ENCODE results near the gene PREX1. TPM values are rescaled to one million over a fixed set of nuclear protein-coding genes. Genes with fewer than 3 reads are reported as not detected.
A peak's percentile ranks its signal among the peaks of the same experiment; 100 is the strongest.

The PREX1 gene
- total RNA-seq, 1 experiment from 2014 or later, result 20.0 TPM

GRCh38 chr20:48727226-48727625 is 100.6 kb downstream of the PREX1 start:
- DNase-seq (ENCODE audit: low read depth, low spot score), result no peak
- Histone ChIP-seq H3K27ac (ENCODE audit: low read length) (no peak overlapping the region), H3K4me1 (ENCODE audit: control insufficient read depth, insufficient read depth, low read length) (peaks cover 13% of the 10 kb centered on the region), H3K4me3 (ENCODE audit: low read depth in 2 of 2, low read length in 2 of 2) (no peak overlapping the region), H3K27me3 (ENCODE audit: control insufficient read depth, insufficient read depth, low read length) (no peaks in the 10 kb centered on the region), H3K36me3 (ENCODE audit: control insufficient read depth, insufficient read depth, low read length) (no peaks in the 10 kb centered on the region), H3K9me3 (ENCODE audit: control insufficient read depth, insufficient read depth, low read depth, low read length) (no peaks in the 10 kb centered on the region)
- TF ChIP-seq TCF7L2 (IDR thresholded peaks at IDR 0.05; ENCODE audit: low read depth, low read length) (no peak), REST (IDR thresholded peaks at IDR 0.05; ENCODE audit: insufficient read depth in 1 of 2, low read depth in 2 of 2, low read length in 1 of 2) (no peak), SIN3A (IDR thresholded peaks at IDR 0.05; ENCODE audit: borderline replicate concordance, insufficient read depth, low read depth, low read length) (no peak), CTCF (IDR thresholded peaks at IDR 0.05) (no peak), POLR2AphosphoS5 (IDR thresholded peaks at IDR 0.05; ENCODE audit: low read depth, low read length) (no peak)
- POLR2A ChIA-PET, result interaction anchor here (0.6 kb wide), 1 partner anchor 178 kb away, joined by 10 read pairs; no protein-coding TSS in a partner anchor
- intact Hi-C loops (cut with micrococcal nuclease; ENCODE audit: unreplicated experiment), result no loop called here
- in situ Hi-C loops (cut with HindIII; ENCODE audit: low pct_unique_long_range_greater_than_20kb, low sequenced_read_pairs), result no loop called here
- ATAC-seq, result no peak
- no TSS peak for BruUV-seq (replicated peaks)
- CTCF ChIA-PET, result no interaction called here

GRCh38 chr20:48725555-48725991 is 102.2 kb downstream of the PREX1 start:
- in situ Hi-C loops (cut with HindIII; ENCODE audit: low pct_unique_long_range_greater_than_20kb, low sequenced_read_pairs) (no loop called here), intact Hi-C loops (cut with micrococcal nuclease; ENCODE audit: unreplicated experiment) (no loop called here)
- ChIA-PET CTCF (no interaction called here), POLR2A (no interaction called here)
- TF ChIP-seq POLR2AphosphoS5 (IDR thresholded peaks at IDR 0.05; ENCODE audit: low read depth, low read length) (no peak), TCF7L2 (IDR thresholded peaks at IDR 0.05; ENCODE audit: low read depth, low read length) (no peak), SIN3A (IDR thresholded peaks at IDR 0.05; ENCODE audit: borderline replicate concordance, insufficient read depth, low read depth, low read length) (no peak), CTCF (IDR thresholded peaks at IDR 0.05) (no peak), REST (IDR thresholded peaks at IDR 0.05; ENCODE audit: insufficient read depth in 1 of 2, low read depth in 2 of 2, low read length in 1 of 2) (no peak)
- ATAC-seq (0 out of 2 replicates have a peak, but pooled peaks have one; percentile 20), DNase-seq (ENCODE audit: low read depth, low spot score) (no peak)
- Histone ChIP-seq H3K36me3 (ENCODE audit: control insufficient read depth, insufficient read depth, low read length) (no peaks in the 10 kb centered on the region), H3K27ac (ENCODE audit: low read length) (no peak overlapping the region), H3K4me3 (ENCODE audit: low read depth in 2 of 2, low read length in 2 of 2) (no peak overlapping the region), H3K4me1 (ENCODE audit: control insufficient read depth, insufficient read depth, low read length) (peaks cover 13% of the 10 kb centered on the region), H3K9me3 (ENCODE audit: control insufficient read depth, insufficient read depth, low read depth, low read length) (no peaks in the 10 kb centered on the region), H3K27me3 (ENCODE audit: control insufficient read depth, insufficient read depth, low read length) (no peaks in the 10 kb centered on the region)
- no TSS peak for BruUV-seq (replicated peaks)

All from Panc1 (cell line).